ENCODE results near the gene ATP2C2.

ATP2C2 gene

DNA sequence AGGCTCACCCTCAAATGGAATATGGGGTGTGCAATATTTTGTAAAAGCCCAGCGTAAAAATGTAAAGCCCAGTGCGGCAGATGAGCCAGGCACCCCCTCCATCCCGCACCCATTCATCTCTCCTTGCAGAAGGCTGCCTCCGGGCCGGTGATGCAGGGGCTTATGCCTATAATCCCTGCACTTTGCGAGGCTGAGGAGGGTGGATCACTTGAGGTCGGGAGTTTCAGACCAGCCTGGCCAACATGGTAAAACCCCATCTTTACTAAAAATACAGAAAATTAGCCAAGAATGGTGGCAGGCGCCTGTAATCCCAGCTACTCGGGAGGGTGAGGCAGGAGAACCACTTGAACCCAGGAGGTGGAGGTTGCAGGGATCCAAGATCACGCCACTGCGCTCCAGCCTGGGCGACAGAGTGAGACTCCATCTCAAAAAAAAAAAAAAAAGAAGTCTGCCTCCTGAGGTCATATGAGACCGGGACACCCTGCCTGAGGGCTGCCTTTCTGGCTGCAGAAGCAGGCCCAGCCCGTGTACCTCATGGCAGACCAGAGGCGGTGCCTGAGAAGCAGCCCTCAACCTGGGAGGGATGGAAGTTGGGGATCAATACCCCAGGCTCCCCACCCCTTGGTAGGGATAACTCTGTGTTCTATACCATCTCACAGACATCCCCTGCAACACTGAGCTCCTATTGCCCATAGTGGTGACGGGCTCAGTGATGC is 17.5 kb upstream of the ATP2C2 start:
- H3K27me3 ChIP-seq (replicated peaks; ENCODE audit: control insufficient read depth, insufficient read depth, low read length, poor library complexity, severe bottlenecking), result no peaks in the 10 kb centered on the region
- H3K9me3 ChIP-seq (ENCODE audit: control insufficient read depth, low read length), result no peaks in the 10 kb centered on the region
- H3K27ac ChIP-seq (ENCODE audit: insufficient read depth, low read length, poor library complexity, severe bottlenecking), result no peak overlapping the region
- H3K4me3 ChIP-seq (ENCODE audit: insufficient read depth, low read depth, low read length, poor library complexity, severe bottlenecking), result no peak overlapping the region
- H3K36me3 ChIP-seq (ENCODE audit: control insufficient read depth, insufficient read depth, low read length), result no peaks in the 10 kb centered on the region
- no peak for DNase-seq
- no peaks in the 10 kb centered on the region for H3K4me1 ChIP-seq (ENCODE audit: control insufficient read depth, insufficient read depth, low read length, poor library complexity, severe bottlenecking)

DNA sequence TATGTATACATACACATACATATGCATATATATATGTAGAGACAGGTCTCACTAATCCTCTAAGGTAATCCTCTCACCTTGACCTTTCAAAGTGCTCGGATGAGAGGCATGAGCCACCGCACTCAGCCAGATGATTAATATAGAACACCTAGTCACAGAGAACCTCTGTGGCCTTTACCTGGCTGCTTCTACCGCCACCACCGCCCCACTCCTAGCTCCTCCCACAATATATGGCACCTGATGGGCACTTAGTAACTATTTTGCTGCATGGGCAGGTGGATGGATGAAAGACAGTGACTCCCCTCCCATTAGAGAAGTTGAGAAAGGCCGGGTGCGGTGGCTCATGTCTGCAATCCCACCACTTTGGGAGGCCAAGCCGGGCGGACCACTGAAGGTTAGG is 16.7 kb upstream of the ATP2C2 start:
- Histone ChIP-seq H3K4me1 (ENCODE audit: control insufficient read depth, insufficient read depth, low read length, poor library complexity, severe bottlenecking) (no peaks in the 10 kb centered on the region), H3K27ac (ENCODE audit: insufficient read depth, low read length, poor library complexity, severe bottlenecking) (no peak overlapping the region), H3K27me3 (replicated peaks; ENCODE audit: control insufficient read depth, insufficient read depth, low read length, poor library complexity, severe bottlenecking) (no peaks in the 10 kb centered on the region), H3K4me3 (ENCODE audit: insufficient read depth, low read depth, low read length, poor library complexity, severe bottlenecking) (no peak overlapping the region), H3K36me3 (ENCODE audit: control insufficient read depth, insufficient read depth, low read length) (no peaks in the 10 kb centered on the region), H3K9me3 (ENCODE audit: control insufficient read depth, low read length) (no peaks in the 10 kb centered on the region)
- no peak for DNase-seq

DNA sequence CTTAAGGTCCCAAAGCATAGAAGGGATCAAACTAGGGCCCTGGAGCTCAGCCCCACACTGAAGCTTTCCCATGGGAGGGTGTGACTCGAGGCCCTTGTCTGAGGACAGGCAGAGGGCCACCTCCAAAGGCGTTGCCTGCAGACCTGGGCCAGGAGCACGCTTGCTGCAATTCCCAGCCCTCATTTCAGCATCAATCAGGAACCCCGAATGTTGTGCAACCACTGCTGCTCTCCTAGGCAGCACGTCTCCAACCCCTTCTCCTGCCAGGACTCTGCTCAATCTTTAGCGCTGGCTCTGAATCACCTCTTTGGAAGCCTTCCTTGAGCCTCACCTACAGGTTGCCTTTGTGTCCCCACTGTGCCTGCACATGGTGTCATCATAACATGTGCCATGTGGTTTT is 14.0 kb upstream of the ATP2C2 start:
- H3K36me3 ChIP-seq (ENCODE audit: control insufficient read depth, insufficient read depth, low read length), result no peaks in the 10 kb centered on the region
- H3K4me1 ChIP-seq (ENCODE audit: control insufficient read depth, insufficient read depth, low read length, poor library complexity, severe bottlenecking), result no peaks in the 10 kb centered on the region
- H3K27ac ChIP-seq (ENCODE audit: insufficient read depth, low read length, poor library complexity, severe bottlenecking), result no peak overlapping the region
- H3K9me3 ChIP-seq (ENCODE audit: control insufficient read depth, low read length), result no peaks in the 10 kb centered on the region
- DNase-seq, result no peak
- no peaks in the 10 kb centered on the region for H3K27me3 ChIP-seq (replicated peaks; ENCODE audit: control insufficient read depth, insufficient read depth, low read length, poor library complexity, severe bottlenecking)
- no peak overlapping the region for H3K4me3 ChIP-seq (ENCODE audit: insufficient read depth, low read depth, low read length, poor library complexity, severe bottlenecking)

DNA sequence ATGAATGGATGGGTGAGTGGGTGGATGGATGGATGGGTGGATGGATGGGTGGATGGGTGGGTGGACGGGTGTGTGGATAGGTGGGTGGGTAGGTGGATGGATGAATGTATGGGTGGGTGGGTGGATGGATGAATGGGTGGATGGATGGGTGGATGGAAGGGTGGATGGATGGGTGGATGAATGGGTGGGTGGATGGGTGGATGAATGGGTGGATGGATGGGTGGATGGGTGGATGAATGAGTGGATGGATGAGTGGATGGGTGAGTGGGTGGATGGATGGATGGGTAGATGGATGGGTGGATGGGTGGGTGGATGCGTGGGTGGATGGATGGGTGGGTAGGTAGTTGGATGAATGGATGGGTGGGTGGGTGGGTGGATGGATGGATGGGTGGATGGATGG is 13.2 kb upstream of the ATP2C2 start:
- Histone ChIP-seq H3K4me1 (ENCODE audit: control insufficient read depth, insufficient read depth, low read length, poor library complexity, severe bottlenecking) (no peaks in the 10 kb centered on the region), H3K36me3 (ENCODE audit: control insufficient read depth, insufficient read depth, low read length) (no peaks in the 10 kb centered on the region), H3K4me3 (ENCODE audit: insufficient read depth, low read depth, low read length, poor library complexity, severe bottlenecking) (no peak overlapping the region), H3K27ac (ENCODE audit: insufficient read depth, low read length, poor library complexity, severe bottlenecking) (no peak overlapping the region), H3K9me3 (ENCODE audit: control insufficient read depth, low read length) (no peaks in the 10 kb centered on the region), H3K27me3 (replicated peaks; ENCODE audit: control insufficient read depth, insufficient read depth, low read length, poor library complexity, severe bottlenecking) (no peaks in the 10 kb centered on the region)
- no peak for DNase-seq

DNA sequence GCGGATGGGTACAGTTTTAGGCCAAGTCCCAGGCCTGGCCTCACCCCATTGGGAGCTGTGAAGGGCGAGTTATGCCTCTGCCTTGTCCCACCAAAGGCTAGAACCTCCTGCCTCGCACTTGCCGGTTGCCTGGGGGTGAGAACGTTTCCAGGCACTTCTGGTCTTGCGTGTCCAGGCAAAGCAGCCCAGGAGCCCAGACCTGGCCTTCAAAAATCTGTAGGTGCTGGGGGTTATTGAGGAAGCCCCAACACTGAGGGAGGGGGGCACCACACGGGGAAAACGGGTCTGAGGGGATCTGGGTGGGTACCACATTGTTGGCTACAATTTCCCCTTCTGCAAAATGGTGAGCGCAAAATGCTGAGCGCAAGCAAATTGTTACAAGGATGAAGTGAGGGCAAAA is 12.2 kb upstream of the ATP2C2 start:
- no peaks in the 10 kb centered on the region for H3K4me1 ChIP-seq (ENCODE audit: control insufficient read depth, insufficient read depth, low read length, poor library complexity, severe bottlenecking)

DNA sequence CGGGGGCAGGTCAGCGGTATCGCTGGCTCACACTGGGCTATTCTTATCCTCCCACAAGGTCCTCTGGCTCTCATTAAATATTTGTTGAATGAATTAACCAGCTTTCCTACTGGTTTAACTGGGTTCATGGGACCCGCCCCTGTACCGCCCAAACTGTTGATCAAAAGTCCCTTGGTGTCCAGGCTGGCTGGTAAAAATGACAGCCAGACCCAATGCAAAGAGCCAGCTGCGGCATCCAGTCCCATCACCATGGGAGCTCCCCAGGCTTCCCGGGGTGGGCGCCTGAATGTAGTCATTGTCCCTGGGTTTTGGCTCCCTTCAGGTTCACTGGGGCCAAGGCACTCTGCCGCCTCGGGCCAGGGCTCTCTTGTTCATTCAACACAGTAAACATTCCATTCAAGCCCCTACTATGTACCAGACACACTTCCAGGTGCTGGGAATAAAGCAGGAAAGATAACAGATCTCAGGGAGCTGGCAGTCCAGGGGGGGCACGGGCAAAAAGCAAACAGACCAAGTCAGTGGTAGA is 11.7 kb upstream of the ATP2C2 start:
- no peaks in the 10 kb centered on the region for H3K4me1 ChIP-seq (ENCODE audit: control insufficient read depth, insufficient read depth, low read length, poor library complexity, severe bottlenecking)

More for the DNA sequence above, 12.2 kb upstream of the ATP2C2 start:
- Histone ChIP-seq H3K27me3 (replicated peaks; ENCODE audit: control insufficient read depth, insufficient read depth, low read length, poor library complexity, severe bottlenecking) (no peaks in the 10 kb centered on the region), H3K9me3 (ENCODE audit: control insufficient read depth, low read length) (no peaks in the 10 kb centered on the region), H3K36me3 (ENCODE audit: control insufficient read depth, insufficient read depth, low read length) (no peaks in the 10 kb centered on the region), H3K4me3 (ENCODE audit: insufficient read depth, low read depth, low read length, poor library complexity, severe bottlenecking) (no peak overlapping the region), H3K27ac (ENCODE audit: insufficient read depth, low read length, poor library complexity, severe bottlenecking) (no peak overlapping the region)
- no peak for DNase-seq

DNA sequence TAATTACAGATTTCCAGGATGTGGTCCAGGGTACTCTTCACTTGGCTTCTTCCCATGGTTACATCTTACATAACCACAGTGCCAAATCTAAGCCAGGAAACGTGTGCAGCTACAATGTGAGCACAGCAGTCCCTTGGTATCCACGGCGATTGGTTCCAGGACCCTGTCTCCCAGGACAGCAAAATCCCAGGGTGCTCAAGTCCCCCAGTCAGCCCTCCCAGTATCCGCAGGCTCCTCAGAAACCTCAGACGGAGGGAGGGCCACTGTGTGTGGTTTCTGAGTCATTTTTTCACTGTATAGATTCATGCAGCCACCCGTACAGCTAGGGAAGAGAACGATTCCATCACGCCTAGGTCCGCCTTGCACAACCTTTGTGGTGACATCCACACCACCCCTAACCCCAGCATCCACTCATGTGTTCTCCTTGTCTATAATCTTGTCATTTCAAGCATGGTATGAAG is 11.1 kb upstream of the ATP2C2 start:
- Histone ChIP-seq H3K36me3 (ENCODE audit: control insufficient read depth, insufficient read depth, low read length) (no peaks in the 10 kb centered on the region), H3K9me3 (ENCODE audit: control insufficient read depth, low read length) (no peaks in the 10 kb centered on the region), H3K4me1 (ENCODE audit: control insufficient read depth, insufficient read depth, low read length, poor library complexity, severe bottlenecking) (no peaks in the 10 kb centered on the region), H3K27ac (ENCODE audit: insufficient read depth, low read length, poor library complexity, severe bottlenecking) (no peak overlapping the region), H3K4me3 (ENCODE audit: insufficient read depth, low read depth, low read length, poor library complexity, severe bottlenecking) (no peak overlapping the region), H3K27me3 (replicated peaks; ENCODE audit: control insufficient read depth, insufficient read depth, low read length, poor library complexity, severe bottlenecking) (no peaks in the 10 kb centered on the region)
- DNase-seq, result no peak

More for the DNA sequence above, 11.7 kb upstream of the ATP2C2 start:
- no peaks in the 10 kb centered on the region for H3K27me3 ChIP-seq (replicated peaks; ENCODE audit: control insufficient read depth, insufficient read depth, low read length, poor library complexity, severe bottlenecking)
- H3K9me3 ChIP-seq (ENCODE audit: control insufficient read depth, low read length), result no peaks in the 10 kb centered on the region
- no peak overlapping the region for H3K27ac ChIP-seq (ENCODE audit: insufficient read depth, low read length, poor library complexity, severe bottlenecking)
- no peaks in the 10 kb centered on the region for H3K36me3 ChIP-seq (ENCODE audit: control insufficient read depth, insufficient read depth, low read length)
- H3K4me3 ChIP-seq (ENCODE audit: insufficient read depth, low read depth, low read length, poor library complexity, severe bottlenecking), result no peak overlapping the region
- DNase-seq, result no peak

DNA sequence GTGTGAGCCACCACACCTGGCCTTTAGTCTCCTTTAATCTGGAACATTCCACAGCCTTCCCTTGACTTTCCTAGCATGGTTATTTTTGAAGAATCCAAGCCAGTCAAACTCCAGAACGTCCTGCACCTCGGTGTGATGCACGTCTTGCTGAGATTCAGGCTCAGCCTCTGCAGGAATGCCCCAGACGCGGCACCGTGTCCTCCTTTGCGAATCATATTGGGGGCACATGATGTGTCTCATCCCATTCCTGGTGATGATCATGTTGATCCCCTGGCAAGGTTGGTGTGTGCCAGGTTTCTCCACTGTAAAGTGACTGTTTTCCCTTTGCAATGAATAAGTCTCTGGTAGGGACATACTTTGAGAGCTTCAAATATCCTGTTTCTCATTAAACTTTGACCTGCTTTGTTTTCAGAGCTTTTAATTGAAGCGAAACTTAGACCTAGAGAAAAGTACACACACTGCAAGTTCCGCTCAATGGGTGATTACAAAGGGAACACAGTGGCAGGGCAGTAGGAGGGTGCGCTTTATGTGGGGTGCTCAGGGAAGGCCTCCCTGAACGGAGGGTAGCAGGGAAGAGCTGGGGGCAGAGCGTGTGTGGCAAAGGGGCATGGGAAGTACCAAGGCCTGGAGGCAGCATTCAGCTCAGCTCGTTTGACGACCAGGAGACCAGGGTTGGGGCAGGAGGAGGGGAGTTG is 9.6 kb upstream of the ATP2C2 start:
- no peak for DNase-seq
- no peaks in the 10 kb centered on the region for H3K36me3 ChIP-seq (ENCODE audit: control insufficient read depth, insufficient read depth, low read length)
- H3K9me3 ChIP-seq (ENCODE audit: control insufficient read depth, low read length), result no peaks in the 10 kb centered on the region
- no peaks in the 10 kb centered on the region for H3K4me1 ChIP-seq (ENCODE audit: control insufficient read depth, insufficient read depth, low read length, poor library complexity, severe bottlenecking)
- no peaks in the 10 kb centered on the region for H3K27me3 ChIP-seq (replicated peaks; ENCODE audit: control insufficient read depth, insufficient read depth, low read length, poor library complexity, severe bottlenecking)
- no peak overlapping the region for H3K27ac ChIP-seq (ENCODE audit: insufficient read depth, low read length, poor library complexity, severe bottlenecking)
- H3K4me3 ChIP-seq (ENCODE audit: insufficient read depth, low read depth, low read length, poor library complexity, severe bottlenecking), result no peak overlapping the region

DNA sequence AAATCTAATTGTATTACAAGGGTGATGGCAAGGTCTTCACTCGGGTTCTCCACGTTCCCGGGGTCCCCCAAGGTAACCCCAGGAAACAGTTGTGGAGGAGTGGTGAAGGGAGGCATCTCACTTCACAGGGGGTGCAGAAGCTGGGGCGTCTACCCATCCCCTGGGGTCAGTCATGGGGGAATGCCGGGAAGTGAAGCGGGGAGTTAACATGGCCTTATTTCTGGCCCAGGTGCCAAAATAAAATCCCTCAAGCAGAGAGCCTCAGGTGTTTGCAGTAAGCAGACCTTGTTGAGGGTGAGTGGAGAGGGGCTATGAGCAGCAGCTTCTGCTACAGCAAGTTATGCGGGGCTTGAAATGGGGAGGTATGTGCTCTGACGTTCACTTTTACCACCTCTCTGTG is 9.0 kb upstream of the ATP2C2 start:
- H3K4me1 ChIP-seq (ENCODE audit: control insufficient read depth, insufficient read depth, low read length, poor library complexity, severe bottlenecking), result no peaks in the 10 kb centered on the region
- no peak overlapping the region for H3K4me3 ChIP-seq (ENCODE audit: insufficient read depth, low read depth, low read length, poor library complexity, severe bottlenecking)
- no peak overlapping the region for H3K27ac ChIP-seq (ENCODE audit: insufficient read depth, low read length, poor library complexity, severe bottlenecking)
- H3K36me3 ChIP-seq (ENCODE audit: control insufficient read depth, insufficient read depth, low read length), result no peaks in the 10 kb centered on the region
- H3K27me3 ChIP-seq (replicated peaks; ENCODE audit: control insufficient read depth, insufficient read depth, low read length, poor library complexity, severe bottlenecking), result no peaks in the 10 kb centered on the region
- DNase-seq, result no peak
- H3K9me3 ChIP-seq (ENCODE audit: control insufficient read depth, low read length), result no peaks in the 10 kb centered on the region

DNA sequence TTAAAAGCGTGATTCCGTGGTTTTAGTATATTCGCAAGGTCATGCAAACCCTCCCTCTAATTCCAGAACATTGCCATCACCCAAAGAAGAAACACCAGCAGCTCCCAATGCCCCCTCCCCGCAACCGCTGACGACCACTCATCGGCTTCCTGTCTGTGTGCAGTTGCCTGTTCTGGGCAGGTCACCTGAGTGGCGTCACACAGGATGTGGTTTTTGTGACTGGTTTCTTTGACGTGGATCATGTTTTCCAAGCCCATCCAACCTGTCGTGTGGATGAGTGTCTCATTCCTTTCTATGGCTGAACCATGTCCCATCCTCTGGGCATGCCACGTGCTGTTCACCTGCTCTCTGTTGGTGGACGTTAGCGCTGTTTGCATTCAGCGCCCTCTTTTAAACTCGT is 8.2 kb upstream of the ATP2C2 start:
- DNase-seq, result peak in 1 of 3 donors; percentile 5
- no peaks in the 10 kb centered on the region for H3K4me1 ChIP-seq (ENCODE audit: control insufficient read depth, insufficient read depth, low read length, poor library complexity, severe bottlenecking)
- no peak overlapping the region for H3K27ac ChIP-seq (ENCODE audit: insufficient read depth, low read length, poor library complexity, severe bottlenecking)
- H3K27me3 ChIP-seq (replicated peaks; ENCODE audit: control insufficient read depth, insufficient read depth, low read length, poor library complexity, severe bottlenecking), result no peaks in the 10 kb centered on the region
- H3K36me3 ChIP-seq (ENCODE audit: control insufficient read depth, insufficient read depth, low read length), result no peaks in the 10 kb centered on the region
- no peak overlapping the region for H3K4me3 ChIP-seq (ENCODE audit: insufficient read depth, low read depth, low read length, poor library complexity, severe bottlenecking)
- no peaks in the 10 kb centered on the region for H3K9me3 ChIP-seq (ENCODE audit: control insufficient read depth, low read length)

Data from effector memory CD4-positive, alpha-beta T cell (primary cell).